NCI-H1930 (cell line): Measurements from ENCODE around the gene PSMB7.

Experiments used
- DNase-seq, 2 experiments: peaks; one replicate each; lab custom pipeline; 2025; lab: John Stamatoyannopoulos, UW

The PSMB7 gene

GRCh38 chr9:124410321-124410913 lies 4.8 kb downstream of the PSMB7 start:
- no peak for DNase-seq

GRCh38 chr9:124409410-124409809 lies 5.8 kb downstream of the PSMB7 start:
- no peak for DNase-seq

- DNase-seq = no peak
These were observed 12.0 kb downstream of the PSMB7 start for GRCh38 chr9:124403246-124403645.

GRCh38 chr9:124399968-124400940 lies 15.0 kb downstream of the PSMB7 start:
- DNase-seq = no peak

- DNase-seq = no peak
These were observed 15.8 kb downstream of the PSMB7 start for GRCh38 chr9:124399323-124399967.

GRCh38 chr9:124398191-124398935 lies 16.9 kb downstream of the PSMB7 start:
- DNase-seq = no peak

GRCh38 chr9:124395826-124396225 lies 19.4 kb downstream of the PSMB7 start:
- no peak for DNase-seq

GRCh38 chr9:124394596-124394995 lies 20.6 kb downstream of the PSMB7 start:
- no peak for DNase-seq

- no peak for DNase-seq
These were observed 21.1 kb downstream of the PSMB7 start for GRCh38 chr9:124394167-124394566.

- no peak for DNase-seq
These were observed 22.3 kb downstream of the PSMB7 start for GRCh38 chr9:124392871-124393460.

- DNase-seq = no peak
These were observed 22.9 kb downstream of the PSMB7 start for GRCh38 chr9:124392254-124392870.

GRCh38 chr9:124390794-124391658 lies 24.2 kb downstream of the PSMB7 start:
- no peak for DNase-seq

- DNase-seq = no peak
These were observed 25.9 kb downstream of the PSMB7 start for GRCh38 chr9:124389146-124389939.

GRCh38 chr9:124388275-124389048 lies 26.8 kb downstream of the PSMB7 start:
- DNase-seq = no peak

- DNase-seq = no peak
These were observed 29.0 kb downstream of the PSMB7 start for GRCh38 chr9:124386201-124386600.

- no peak for DNase-seq
These were observed 29.6 kb downstream of the PSMB7 start for GRCh38 chr9:124385623-124386022.

GRCh38 chr9:124384846-124385245 lies 30.4 kb downstream of the PSMB7 start:
- no peak for DNase-seq

GRCh38 chr9:124384210-124384609 lies 31.0 kb downstream of the PSMB7 start:
- DNase-seq = no peak
